Esophagus muscularis mucosa (tissue), 4 donors: Measurements from ENCODE around the gene CA12.

Source experiments
- CTCF ChIP-seq, 3 experiments: fragments of 200-600 bp in 2 of 3; fragments of 450-650 bp in 1 of 3; sonication (generic) in 2 of 3; IDR thresholded peaks; one replicate each; pipeline ENCODE4 v1.5.1; 2017 to 2019; ENCODE audit warnings: antibody characterized with exemption in 3 of 3, mild to moderate bottlenecking in 2 of 3, moderate library complexity in 1 of 3
- EP300 ChIP-seq: sonication (generic); formaldehyde crosslinking; IDR thresholded peaks from one replicate; pipeline ENCODE4 v1.6.1; 2017; ENCODE audit warnings: antibody characterized with exemption
- POLR2A ChIP-seq: fragments of 450-650 bp; IDR thresholded peaks from one replicate; pipeline ENCODE4 v1.6.1; 2017; ENCODE audit warnings: antibody characterized with exemption, moderate library complexity, mild to moderate bottlenecking, low read depth
- POLR2AphosphoS5 ChIP-seq, 2 donors: sonication (generic); formaldehyde crosslinking; IDR thresholded peaks; one replicate each; pipeline ENCODE4 v1.6.1; 2017; ENCODE audit warnings: antibody characterized with exemption in 2 of 2

DNA sequence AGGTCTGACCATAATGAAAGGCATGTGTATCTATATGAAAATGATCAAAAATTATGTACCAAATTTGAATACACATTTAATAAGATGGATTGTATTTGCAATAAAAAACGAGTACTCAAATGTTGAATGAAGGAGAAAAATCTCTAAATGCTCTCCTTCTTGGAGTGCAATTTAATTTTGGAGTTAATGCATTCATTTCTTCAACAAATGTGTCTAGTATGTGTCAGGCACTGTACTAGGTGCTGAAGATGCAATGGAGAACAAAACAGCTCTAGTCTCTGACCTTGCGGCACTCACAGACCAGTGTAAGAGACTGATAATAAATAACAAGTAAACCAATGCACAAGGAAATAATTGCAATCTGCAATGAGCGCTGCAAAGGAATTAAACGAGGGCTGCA lies 28.8 kb downstream of the CA12 start:
- TF ChIP-seq POLR2AphosphoS5 (IDR thresholded peaks at IDR 0.05): no peak
- no peak for TF ChIP-seq CTCF (IDR thresholded peaks at IDR 0.05)
- no peak for TF ChIP-seq EP300
- TF ChIP-seq POLR2A: no peak
